SU-DHL-6 (cell line): ENCODE measurements around the gene RFXANK.

ENCODE experiments used
- H2AFZ ChIP-seq: fragments of 200-600 bp; sonication (generic); 2 replicates; pipeline ENCODE4 v1.6.1; 2014; ENCODE audit warnings: low read depth, mild to moderate bottlenecking, moderate library complexity, mixed read lengths, antibody characterized with exemption, low read length; ENCODE audit not compliant: severe bottlenecking
- H3F3A ChIP-seq: fragments of 200-600 bp; shearing (Covaris generic); 2 replicates; pipeline ENCODE4 v1.6.0; 2016; ENCODE audit warnings: antibody characterized with exemption, mild to moderate bottlenecking; ENCODE audit not compliant: insufficient read depth
- H3K27ac ChIP-seq: fragments of 200-600 bp; sonication (generic); 2 replicates; pipeline ENCODE4 v1.5.1; 2016; ENCODE audit warnings: low read depth, mild to moderate bottlenecking, low read length, moderate library complexity, mixed read lengths
- H3K27me3 ChIP-seq: fragments of 200-600 bp; sonication (generic), shearing (Covaris generic); 2 replicates; pipeline ENCODE4 v1.6.0; 2014; ENCODE audit warnings: mild to moderate bottlenecking, low read length
- H3K36me3 ChIP-seq: fragments of 200-600 bp; sonication (generic); 2 replicates; pipeline ENCODE4 v1.6.1; 2014; ENCODE audit warnings: mild to moderate bottlenecking, low read length, mixed read lengths
- H3K4me2 ChIP-seq: fragments of 300-600, 200-600 bp; shearing (Covaris generic), sonication (generic); 2 replicates; pipeline ENCODE4 v1.6.0; 2014; ENCODE audit warnings: low read length, low read depth, mild to moderate bottlenecking; ENCODE audit not compliant: poor library complexity, severe bottlenecking
- H3K4me3 ChIP-seq: fragments of 200-600 bp; sonication (generic); 2 replicates; pipeline ENCODE4 v1.5.1; 2014; ENCODE audit warnings: antibody characterized with exemption, low read length, mild to moderate bottlenecking, mixed read lengths; ENCODE audit not compliant: insufficient read depth, poor library complexity, severe bottlenecking
- H3K79me2 ChIP-seq: fragments of 200-600 bp; sonication (generic); 2 replicates; pipeline ENCODE4 v1.6.1; 2014; ENCODE audit warnings: mild to moderate bottlenecking, low read length, moderate library complexity; ENCODE audit not compliant: insufficient read depth
- H3K9ac ChIP-seq: fragments of 200-600 bp; sonication (generic); 2 replicates; pipeline ENCODE4 v1.7.0; 2014; ENCODE audit warnings: mild to moderate bottlenecking, low read length
- H3K9me2 ChIP-seq: fragments of 200-600 bp; sonication (generic); replicated peaks from 2 replicates; pipeline ENCODE4 v1.6.1; 2014; ENCODE audit warnings: low read length; ENCODE audit not compliant: insufficient read depth
- H3K9me3 ChIP-seq: fragments of 200-600 bp; sonication (generic); 2 replicates; pipeline ENCODE4 v1.6.1; 2014; ENCODE audit warnings: low read length, mixed read lengths; ENCODE audit not compliant: insufficient read depth
- H4K20me1 ChIP-seq: fragments of 200-600 bp; sonication (generic); 2 replicates; pipeline ENCODE4 v1.6.1; 2014; ENCODE audit warnings: low read depth, mild to moderate bottlenecking, antibody characterized with exemption, low read length, moderate library complexity, mixed read lengths
- EZH2phosphoT487 ChIP-seq: fragments of 200-600 bp; sonication (generic), shearing (Covaris generic); conservative IDR thresholded peaks from 2 replicates; pipeline ENCODE4 v1.6.1; 2018; ENCODE audit warnings: mild to moderate bottlenecking, antibody characterized with exemption, low read length, moderate library complexity, mixed read lengths
- TF ChIP-seq, protein P1 (sequence below): fragments of 200-600 bp; sonication (generic); IDR thresholded peaks from one replicate; pipeline ENCODE4 v1.5.1; 2017; ENCODE audit warnings: antibody characterized with exemption, mild to moderate bottlenecking, low read length, moderate library complexity; ENCODE audit not compliant: insufficient read depth, poor library complexity, severe bottlenecking

RFXANK gene

DNA sequence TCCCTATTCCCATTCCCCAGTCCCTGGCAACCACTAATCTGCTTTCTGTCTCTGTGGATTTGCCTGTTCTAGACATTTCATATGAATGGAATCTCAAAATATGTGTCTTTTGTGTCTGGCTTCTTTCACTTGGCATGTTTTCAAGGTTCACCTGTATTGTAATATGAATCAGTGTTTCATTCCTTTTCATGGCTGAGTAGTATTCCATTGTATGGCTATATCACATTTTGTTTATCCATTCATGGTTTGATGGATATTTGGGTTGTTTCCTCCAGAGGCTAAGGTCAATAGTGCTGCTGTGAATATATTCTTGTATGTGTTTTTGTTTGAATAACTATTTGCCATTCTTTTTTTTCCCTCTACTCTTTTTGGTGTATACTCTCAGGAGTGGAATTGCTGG, 44.1 kb downstream of the RFXANK start:
- Histone ChIP-seq H3K36me3 (no peaks in the 10 kb centered on the region), H3K9ac (no peak overlapping the region), H3K4me2 (no peak overlapping the region), H3K9me2 (no peaks in the 10 kb centered on the region), H3K4me3 (no peak overlapping the region), H3K79me2 (no peaks in the 10 kb centered on the region), H3K9me3 (no peaks in the 10 kb centered on the region; the same call in 1 of the 2 replicates), H3K27ac (no peak overlapping the region), H3K27me3 (0 out of 2 replicates have a peak, but pooled peaks cover 3% of the 10 kb centered on the region), H4K20me1 (no peaks in the 10 kb centered on the region), H3F3A (no peaks in the 10 kb centered on the region), H2AFZ (no peak overlapping the region)
- no peak for TF ChIP-seq EZH2phosphoT487
- TF ChIP-seq, protein P1, sequence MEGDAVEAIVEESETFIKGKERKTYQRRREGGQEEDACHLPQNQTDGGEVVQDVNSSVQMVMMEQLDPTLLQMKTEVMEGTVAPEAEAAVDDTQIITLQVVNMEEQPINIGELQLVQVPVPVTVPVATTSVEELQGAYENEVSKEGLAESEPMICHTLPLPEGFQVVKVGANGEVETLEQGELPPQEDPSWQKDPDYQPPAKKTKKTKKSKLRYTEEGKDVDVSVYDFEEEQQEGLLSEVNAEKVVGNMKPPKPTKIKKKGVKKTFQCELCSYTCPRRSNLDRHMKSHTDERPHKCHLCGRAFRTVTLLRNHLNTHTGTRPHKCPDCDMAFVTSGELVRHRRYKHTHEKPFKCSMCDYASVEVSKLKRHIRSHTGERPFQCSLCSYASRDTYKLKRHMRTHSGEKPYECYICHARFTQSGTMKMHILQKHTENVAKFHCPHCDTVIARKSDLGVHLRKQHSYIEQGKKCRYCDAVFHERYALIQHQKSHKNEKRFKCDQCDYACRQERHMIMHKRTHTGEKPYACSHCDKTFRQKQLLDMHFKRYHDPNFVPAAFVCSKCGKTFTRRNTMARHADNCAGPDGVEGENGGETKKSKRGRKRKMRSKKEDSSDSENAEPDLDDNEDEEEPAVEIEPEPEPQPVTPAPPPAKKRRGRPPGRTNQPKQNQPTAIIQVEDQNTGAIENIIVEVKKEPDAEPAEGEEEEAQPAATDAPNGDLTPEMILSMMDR, result no peak

DNA sequence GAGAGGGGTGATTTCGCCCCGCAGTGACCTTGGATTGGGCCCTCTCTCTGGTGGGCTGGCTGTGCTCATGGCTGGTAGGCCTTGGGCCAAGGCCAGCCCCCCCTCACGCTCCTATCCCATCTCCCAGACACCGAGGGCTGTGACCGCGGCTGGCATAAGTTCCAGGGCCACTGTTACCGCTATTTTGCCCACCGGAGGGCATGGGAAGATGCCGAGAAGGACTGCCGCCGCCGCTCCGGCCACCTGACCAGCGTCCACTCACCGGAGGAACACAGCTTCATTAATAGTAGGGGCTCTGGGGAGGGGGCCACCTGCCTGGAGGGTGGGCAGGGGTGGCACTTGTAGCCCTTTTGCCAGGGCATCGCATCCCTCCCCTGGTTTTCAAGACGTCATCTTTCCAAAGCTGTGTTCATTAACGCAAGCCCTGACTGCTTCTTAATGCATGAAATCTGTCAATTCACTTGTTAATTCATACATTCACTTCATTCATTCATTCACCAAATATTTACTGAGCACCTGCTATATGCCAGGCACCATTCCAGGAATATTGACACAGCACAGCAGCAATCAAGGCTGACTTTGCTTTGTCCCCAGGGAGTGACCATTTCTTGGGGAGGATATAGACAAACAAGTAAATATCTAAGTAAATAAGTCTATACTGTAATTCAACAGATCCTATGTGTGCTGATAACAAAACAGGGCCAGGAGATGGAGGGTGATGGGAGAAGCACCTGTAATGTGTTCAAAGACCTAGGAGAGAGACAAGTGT, 46.3 kb downstream of the RFXANK start:
- no peaks in the 10 kb centered on the region for H3K9me2 ChIP-seq
- no peak overlapping the region for H3K9ac ChIP-seq
- no peak overlapping the region for H3K4me3 ChIP-seq
- TF ChIP-seq, protein P1, result no peak
- TF ChIP-seq EZH2phosphoT487, result no peak
- H3K79me2 ChIP-seq, result no peaks in the 10 kb centered on the region
- H2AFZ ChIP-seq, result no peak overlapping the region
- no peaks in the 10 kb centered on the region; the same call in 1 of the 2 replicates for H3K9me3 ChIP-seq
- H3K4me2 ChIP-seq, result no peak overlapping the region
- H3F3A ChIP-seq, result no peaks in the 10 kb centered on the region
- no peaks in the 10 kb centered on the region for H3K36me3 ChIP-seq
- H4K20me1 ChIP-seq, result no peaks in the 10 kb centered on the region
- H3K27me3 ChIP-seq, result 0 out of 2 replicates have a peak, but pooled peaks cover 3% of the 10 kb centered on the region
- no peak overlapping the region for H3K27ac ChIP-seq

DNA sequence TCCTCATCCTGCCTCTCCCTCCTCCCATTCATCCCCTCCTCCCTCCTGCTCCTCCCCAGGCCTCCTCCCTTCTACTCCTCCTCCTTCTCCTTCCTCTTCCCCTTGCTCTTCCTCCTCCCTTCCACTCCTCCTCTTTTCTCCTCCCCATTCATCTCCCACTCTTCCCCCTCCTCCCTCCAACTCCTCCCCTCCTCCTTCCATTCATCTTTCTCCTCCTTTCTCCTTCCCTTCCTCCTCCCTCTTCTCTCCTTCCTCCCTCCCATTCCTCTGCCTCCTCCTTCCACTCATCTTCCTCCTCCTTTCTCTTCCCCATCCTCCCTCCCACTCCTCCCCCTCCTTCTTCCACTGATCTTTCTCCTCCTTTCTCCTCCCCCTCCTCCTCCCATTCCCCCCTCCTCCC, 47.6 kb downstream of the RFXANK start:
- no peak overlapping the region for H3K4me3 ChIP-seq
- no peaks in the 10 kb centered on the region for H4K20me1 ChIP-seq
- H2AFZ ChIP-seq, result no peak overlapping the region
- TF ChIP-seq, protein P1, result no peak
- TF ChIP-seq EZH2phosphoT487, result no peak
- H3K9me3 ChIP-seq, result no peaks in the 10 kb centered on the region; the same call in 1 of the 2 replicates
- no peaks in the 10 kb centered on the region for H3K9me2 ChIP-seq
- H3K36me3 ChIP-seq, result no peaks in the 10 kb centered on the region
- H3K79me2 ChIP-seq, result no peaks in the 10 kb centered on the region
- no peak overlapping the region for H3K27ac ChIP-seq
- no peak overlapping the region for H3K9ac ChIP-seq
- H3F3A ChIP-seq, result no peaks in the 10 kb centered on the region
- H3K27me3 ChIP-seq, result no peaks in the 10 kb centered on the region
- H3K4me2 ChIP-seq, result no peak overlapping the region
